ENCODE results near the gene FAM78B. TPM values are rescaled to one million over a fixed set of nuclear protein-coding genes. Genes with fewer than 3 reads are reported as not detected.

The FAM78B gene
- polyA plus RNA-seq, 3 donors = not detected

DNA sequence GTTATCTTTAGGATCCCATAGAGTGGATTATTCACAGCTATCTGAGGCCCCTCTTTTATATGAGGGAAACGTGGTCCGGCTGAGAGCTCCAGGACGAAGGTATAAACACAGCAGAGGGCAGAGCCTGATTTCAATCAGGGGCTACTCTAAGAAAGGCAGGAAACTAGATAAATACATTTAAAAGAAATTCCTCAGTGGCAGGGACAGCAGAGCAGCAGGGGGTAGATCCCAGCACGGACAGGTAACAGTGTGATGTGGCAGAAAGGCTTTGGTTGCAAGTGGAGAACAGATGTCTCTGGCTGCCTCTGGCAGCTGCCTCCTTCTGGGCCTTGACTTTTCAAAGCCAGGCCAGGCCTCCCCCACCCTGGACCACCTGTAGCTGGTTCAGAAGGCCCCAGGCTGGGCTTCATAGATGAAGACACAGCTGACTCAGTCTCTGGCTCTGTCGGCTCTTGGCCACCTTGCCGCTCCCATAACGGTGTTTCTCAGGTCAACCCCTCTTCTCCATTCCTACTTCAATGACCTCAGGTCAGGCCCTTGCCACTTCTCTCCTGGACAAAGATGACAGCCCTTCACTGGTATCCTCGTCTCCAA, 43.8 kb downstream of the FAM78B start:
- Histone ChIP-seq H2AFZ (ENCODE audit: insufficient read depth, low read depth, low read length, poor library complexity, severe bottlenecking) (no peak overlapping the region), H3K36me3 (replicated peaks in 1 of 2; ENCODE audit: control insufficient read depth in 1 of 2, insufficient read depth in 2 of 2, low read length in 2 of 2) (no peaks in the 10 kb centered on the region), H3K9ac (ENCODE audit: insufficient read depth, low read length, poor library complexity, severe bottlenecking) (no peak overlapping the region), H3K27ac (ENCODE audit: low read depth in 1 of 2, low read length in 2 of 2) (no peak overlapping the region), H3K9me3 (replicated peaks in 1 of 2; ENCODE audit: control insufficient read depth in 1 of 2, insufficient read depth in 1 of 2, low read length in 2 of 2) (no peaks in the 10 kb centered on the region), H3K4me1 (ENCODE audit: control insufficient read depth in 1 of 2, insufficient read depth in 2 of 2, low read length in 2 of 2) (no peaks in the 10 kb centered on the region), H3K4me2 (replicated peaks; ENCODE audit: extremely low read depth, low read length, poor library complexity, severe bottlenecking) (no peak overlapping the region), H3K79me2 (ENCODE audit: insufficient read depth, low read length) (no peaks in the 10 kb centered on the region), H3K4me3 (replicated peaks in 1 of 3; ENCODE audit: low read depth in 2 of 3, low read length in 3 of 3) (no peak overlapping the region), H4K20me1 (ENCODE audit: insufficient read depth, low read length) (no peaks in the 10 kb centered on the region), H3K27me3 (ENCODE audit: control insufficient read depth in 2 of 2, insufficient read depth in 2 of 2, low read length in 2 of 2) (no peaks in the 10 kb centered on the region)
- Mint-ChIP-seq H3K9me3 (peaks cover 0 to 4% (median 0%) of the 10 kb centered on the region in 7 donors), H3K4me1 (peaks cover 5% of the 10 kb centered on the region), H3K36me3 (no peaks in the 10 kb centered on the region), H3K4me3 (no peak overlapping the region), H3K27me3 (ENCODE audit: low read depth in 3 of 3) (peaks cover 0 to 3% (median 2%) of the 10 kb centered on the region in 3 donors), H3K27ac (no peak overlapping the region)
- TF ChIP-seq, protein P1, sequence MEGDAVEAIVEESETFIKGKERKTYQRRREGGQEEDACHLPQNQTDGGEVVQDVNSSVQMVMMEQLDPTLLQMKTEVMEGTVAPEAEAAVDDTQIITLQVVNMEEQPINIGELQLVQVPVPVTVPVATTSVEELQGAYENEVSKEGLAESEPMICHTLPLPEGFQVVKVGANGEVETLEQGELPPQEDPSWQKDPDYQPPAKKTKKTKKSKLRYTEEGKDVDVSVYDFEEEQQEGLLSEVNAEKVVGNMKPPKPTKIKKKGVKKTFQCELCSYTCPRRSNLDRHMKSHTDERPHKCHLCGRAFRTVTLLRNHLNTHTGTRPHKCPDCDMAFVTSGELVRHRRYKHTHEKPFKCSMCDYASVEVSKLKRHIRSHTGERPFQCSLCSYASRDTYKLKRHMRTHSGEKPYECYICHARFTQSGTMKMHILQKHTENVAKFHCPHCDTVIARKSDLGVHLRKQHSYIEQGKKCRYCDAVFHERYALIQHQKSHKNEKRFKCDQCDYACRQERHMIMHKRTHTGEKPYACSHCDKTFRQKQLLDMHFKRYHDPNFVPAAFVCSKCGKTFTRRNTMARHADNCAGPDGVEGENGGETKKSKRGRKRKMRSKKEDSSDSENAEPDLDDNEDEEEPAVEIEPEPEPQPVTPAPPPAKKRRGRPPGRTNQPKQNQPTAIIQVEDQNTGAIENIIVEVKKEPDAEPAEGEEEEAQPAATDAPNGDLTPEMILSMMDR (IDR thresholded peaks at IDR 0.05) = no peak
- intact Hi-C loops (cut with micrococcal nuclease) = no loop called here
- WGBS (ENCODE audit: insufficient coverage) = 91% methylated on average over 8 of the region's 8 CpGs
- no peak for DNase-seq

DNA sequence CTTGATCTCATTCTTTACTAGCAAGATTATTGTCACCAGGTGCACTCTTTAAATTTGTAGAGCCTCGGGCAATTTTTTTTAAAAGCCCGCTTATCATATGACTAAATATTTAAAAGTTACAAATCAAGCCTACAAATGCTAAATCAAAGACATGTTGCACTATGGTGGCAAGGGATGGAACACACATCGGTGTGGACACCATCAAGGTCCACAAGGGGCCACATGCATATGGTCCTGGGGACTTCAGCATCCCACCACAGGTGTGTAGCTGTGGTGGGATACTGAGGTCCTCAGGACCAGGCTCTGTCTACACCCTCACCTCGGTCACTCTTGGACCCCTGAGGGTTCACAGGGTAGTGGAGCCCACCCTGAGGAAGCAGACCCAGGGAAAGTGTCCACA, 45.8 kb downstream of the FAM78B start:
- Histone ChIP-seq H2AFZ (ENCODE audit: insufficient read depth, low read depth, low read length, poor library complexity, severe bottlenecking) (no peak overlapping the region), H3K27ac (ENCODE audit: low read depth in 1 of 2, low read length in 2 of 2) (no peak overlapping the region), H3K4me2 (replicated peaks; ENCODE audit: extremely low read depth, low read length, poor library complexity, severe bottlenecking) (no peak overlapping the region), H3K9ac (ENCODE audit: insufficient read depth, low read length, poor library complexity, severe bottlenecking) (no peak overlapping the region), H4K20me1 (ENCODE audit: insufficient read depth, low read length) (no peaks in the 10 kb centered on the region), H3K36me3 (replicated peaks in 1 of 2; ENCODE audit: control insufficient read depth in 1 of 2, insufficient read depth in 2 of 2, low read length in 2 of 2) (no peaks in the 10 kb centered on the region), H3K9me3 (replicated peaks in 1 of 2; ENCODE audit: control insufficient read depth in 1 of 2, insufficient read depth in 1 of 2, low read length in 2 of 2) (no peaks in the 10 kb centered on the region), H3K27me3 (ENCODE audit: control insufficient read depth in 2 of 2, insufficient read depth in 2 of 2, low read length in 2 of 2) (no peaks in the 10 kb centered on the region), H3K4me3 (replicated peaks in 1 of 3; ENCODE audit: low read depth in 2 of 3, low read length in 3 of 3) (no peak overlapping the region), H3K79me2 (ENCODE audit: insufficient read depth, low read length) (no peaks in the 10 kb centered on the region), H3K4me1 (ENCODE audit: control insufficient read depth in 1 of 2, insufficient read depth in 2 of 2, low read length in 2 of 2) (no peaks in the 10 kb centered on the region)
- WGBS (ENCODE audit: insufficient coverage) = 100% methylated on average over 1 of the region's 4 CpGs
- H3K4me3 Mint-ChIP-seq = no peak overlapping the region
- intact Hi-C loops (cut with micrococcal nuclease) = no loop called here
- TF ChIP-seq, protein P1 (IDR thresholded peaks at IDR 0.05) = no peak
- H3K27ac Mint-ChIP-seq = no peak overlapping the region
- H3K4me1 Mint-ChIP-seq = no peaks in the 10 kb centered on the region
- peaks cover 0 to 5% (median 0%) of the 10 kb centered on the region in 7 donors for H3K9me3 Mint-ChIP-seq
- H3K27me3 Mint-ChIP-seq (ENCODE audit: low read depth in 3 of 3) = peaks cover 1 to 4% (median 1%) of the 10 kb centered on the region in 3 donors
- H3K36me3 Mint-ChIP-seq = no peaks in the 10 kb centered on the region
- DNase-seq = no peak
